WTC11 (cell line): ENCODE results near the gene HP1BP3.

Experiments
- ESRRA ChIP-seq: sonication (generic); formaldehyde crosslinking; IDR thresholded peaks from 2 replicates; pipeline ENCODE4 v1.8.1; 2022; ENCODE audit warnings: mild to moderate bottlenecking, missing genetic modification reagents, borderline replicate concordance
- FOXJ3 ChIP-seq: sonication (generic); formaldehyde crosslinking; IDR thresholded peaks from 2 replicates; pipeline ENCODE4 v1.9.0; 2021; ENCODE audit warnings: missing genetic modification reagents, mild to moderate bottlenecking, borderline replicate concordance
- NR2C2 ChIP-seq: sonication (generic); formaldehyde crosslinking; IDR thresholded peaks from 2 replicates; pipeline ENCODE4 v1.8.0; 2022; ENCODE audit warnings: mild to moderate bottlenecking, missing genetic modification reagents
- TEAD4 ChIP-seq: sonication (generic); formaldehyde crosslinking; IDR thresholded peaks from 2 replicates; pipeline ENCODE4 v1.8.0; 2022; ENCODE audit warnings: mild to moderate bottlenecking, missing genetic modification reagents
- TF ChIP-seq, protein P1 (sequence below): sonication (generic); formaldehyde crosslinking; conservative IDR thresholded peaks from 2 replicates; pipeline ENCODE4 v1.8.1; 2022; ENCODE audit warnings: mild to moderate bottlenecking, missing genetic modification reagents
- TF ChIP-seq, protein P2 (sequence below): sonication (generic); formaldehyde crosslinking; IDR thresholded peaks from 2 replicates; pipeline ENCODE4 v1.8.0; 2022; ENCODE audit warnings: mild to moderate bottlenecking, missing genetic modification reagents
- TF ChIP-seq, protein P3 (sequence below): fragments of 200-600 bp; IDR thresholded peaks from 2 replicates; pipeline ENCODE4 v1.8.0; 2022; ENCODE audit warnings: antibody characterized with exemption

DNA sequence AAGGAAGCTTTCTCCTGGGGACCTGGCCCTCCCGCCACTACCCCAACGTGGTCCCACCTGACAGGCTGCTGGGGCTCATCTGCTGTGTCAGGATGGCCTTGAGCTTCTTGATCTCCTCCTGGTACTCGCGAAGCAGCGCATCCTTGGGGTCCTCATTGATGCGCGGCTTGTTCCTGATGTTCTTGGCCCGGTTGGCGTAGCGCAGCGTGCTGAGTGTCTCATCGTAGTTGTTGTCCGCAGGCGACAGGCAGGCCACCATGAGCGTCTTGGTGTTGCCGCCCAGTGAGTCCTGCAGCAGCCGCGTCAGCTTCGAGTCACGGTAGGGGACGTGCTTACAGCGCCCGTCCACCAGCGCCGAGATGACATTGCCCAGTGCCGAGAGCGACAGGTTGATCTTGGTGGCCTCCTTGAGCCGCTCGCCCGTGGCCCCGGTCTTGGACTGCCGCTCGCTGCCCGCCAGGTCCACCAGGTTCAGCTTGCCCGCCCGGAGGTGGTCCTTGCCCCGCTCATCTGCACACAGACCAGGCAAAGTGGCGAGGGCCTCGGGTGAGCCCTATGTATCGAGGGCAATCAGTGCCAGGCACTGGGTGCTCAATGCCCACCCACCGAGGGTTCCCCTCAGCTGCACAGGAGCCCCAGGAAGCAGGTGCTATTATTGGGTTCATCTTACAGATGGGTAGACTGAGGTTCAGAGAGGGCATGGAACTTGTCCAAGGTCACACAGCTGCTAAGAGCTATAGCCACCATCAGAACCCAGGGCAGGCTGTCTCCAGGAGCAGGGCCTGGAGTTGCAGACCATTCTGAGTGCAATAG is 82.5 kb downstream of the HP1BP3 start:
- TF ChIP-seq ESRRA (CRISPR knock-in tag) (no peak), NR2C2 (CRISPR knock-in tag) (no peak), TEAD4 (CRISPR knock-in tag) (no peak), FOXJ3 (CRISPR knock-in tag) (no peak)
- TF ChIP-seq, protein P1, sequence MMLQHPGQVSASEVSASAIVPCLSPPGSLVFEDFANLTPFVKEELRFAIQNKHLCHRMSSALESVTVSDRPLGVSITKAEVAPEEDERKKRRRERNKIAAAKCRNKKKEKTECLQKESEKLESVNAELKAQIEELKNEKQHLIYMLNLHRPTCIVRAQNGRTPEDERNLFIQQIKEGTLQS (CRISPR knock-in tag): no peak
- TF ChIP-seq, protein P2, sequence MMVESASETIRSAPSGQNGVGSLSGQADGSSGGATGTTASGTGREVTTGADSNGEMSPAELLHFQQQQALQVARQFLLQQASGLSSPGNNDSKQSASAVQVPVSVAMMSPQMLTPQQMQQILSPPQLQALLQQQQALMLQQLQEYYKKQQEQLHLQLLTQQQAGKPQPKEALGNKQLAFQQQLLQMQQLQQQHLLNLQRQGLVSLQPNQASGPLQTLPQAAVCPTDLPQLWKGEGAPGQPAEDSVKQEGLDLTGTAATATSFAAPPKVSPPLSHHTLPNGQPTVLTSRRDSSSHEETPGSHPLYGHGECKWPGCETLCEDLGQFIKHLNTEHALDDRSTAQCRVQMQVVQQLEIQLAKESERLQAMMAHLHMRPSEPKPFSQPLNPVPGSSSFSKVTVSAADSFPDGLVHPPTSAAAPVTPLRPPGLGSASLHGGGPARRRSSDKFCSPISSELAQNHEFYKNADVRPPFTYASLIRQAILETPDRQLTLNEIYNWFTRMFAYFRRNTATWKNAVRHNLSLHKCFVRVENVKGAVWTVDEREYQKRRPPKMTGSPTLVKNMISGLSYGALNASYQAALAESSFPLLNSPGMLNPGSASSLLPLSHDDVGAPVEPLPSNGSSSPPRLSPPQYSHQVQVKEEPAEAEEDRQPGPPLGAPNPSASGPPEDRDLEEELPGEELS (CRISPR knock-in tag): no peak
- TF ChIP-seq, protein P3, sequence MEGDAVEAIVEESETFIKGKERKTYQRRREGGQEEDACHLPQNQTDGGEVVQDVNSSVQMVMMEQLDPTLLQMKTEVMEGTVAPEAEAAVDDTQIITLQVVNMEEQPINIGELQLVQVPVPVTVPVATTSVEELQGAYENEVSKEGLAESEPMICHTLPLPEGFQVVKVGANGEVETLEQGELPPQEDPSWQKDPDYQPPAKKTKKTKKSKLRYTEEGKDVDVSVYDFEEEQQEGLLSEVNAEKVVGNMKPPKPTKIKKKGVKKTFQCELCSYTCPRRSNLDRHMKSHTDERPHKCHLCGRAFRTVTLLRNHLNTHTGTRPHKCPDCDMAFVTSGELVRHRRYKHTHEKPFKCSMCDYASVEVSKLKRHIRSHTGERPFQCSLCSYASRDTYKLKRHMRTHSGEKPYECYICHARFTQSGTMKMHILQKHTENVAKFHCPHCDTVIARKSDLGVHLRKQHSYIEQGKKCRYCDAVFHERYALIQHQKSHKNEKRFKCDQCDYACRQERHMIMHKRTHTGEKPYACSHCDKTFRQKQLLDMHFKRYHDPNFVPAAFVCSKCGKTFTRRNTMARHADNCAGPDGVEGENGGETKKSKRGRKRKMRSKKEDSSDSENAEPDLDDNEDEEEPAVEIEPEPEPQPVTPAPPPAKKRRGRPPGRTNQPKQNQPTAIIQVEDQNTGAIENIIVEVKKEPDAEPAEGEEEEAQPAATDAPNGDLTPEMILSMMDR: no peak
